Measurements from ENCODE around the gene CD160.

CD160 gene

DNA sequence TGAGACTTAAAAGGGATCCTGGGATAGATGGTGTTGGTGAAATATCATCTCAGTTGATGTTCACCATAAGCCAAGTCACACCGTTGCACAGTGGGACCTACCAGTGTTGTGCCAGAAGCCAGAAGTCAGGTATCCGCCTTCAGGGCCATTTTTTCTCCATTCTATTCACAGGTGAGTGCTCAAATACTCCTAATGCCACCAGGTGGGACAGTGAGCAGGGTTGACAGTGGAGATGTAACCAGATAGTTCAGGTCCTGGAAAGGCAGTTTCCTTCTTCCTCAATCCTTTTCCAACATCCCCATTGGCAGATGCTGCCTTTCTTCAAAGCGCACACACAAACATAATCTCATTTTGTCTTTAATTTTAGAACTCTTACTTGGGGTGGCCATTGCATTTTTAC, 11.6 kb downstream of the CD160 start:
- Histone ChIP-seq H4K8ac (ENCODE audit: low read depth, low read length) (no peak overlapping the region), H3K36me3 (replicated peaks in 1 of 2; ENCODE audit: control insufficient read depth in 2 of 2, insufficient read depth in 2 of 2, low read length in 2 of 2) (no peaks in the 10 kb centered on the region), H3K4me3 (ENCODE audit: low read length in 2 of 2) (no peak overlapping the region), H3K4ac (ENCODE audit: low read length) (no peak overlapping the region), H3K27me3 (ENCODE audit: control insufficient read depth in 3 of 3, insufficient read depth in 3 of 3, low read depth in 1 of 3, low read length in 3 of 3) (no peaks in the 10 kb centered on the region), H3K27ac (replicated peaks; ENCODE audit: low read length) (no peak overlapping the region), H3K79me1 (ENCODE audit: low read depth, low read length) (no peaks in the 10 kb centered on the region), H3K9me3 (replicated peaks in 1 of 2; ENCODE audit: control insufficient read depth in 2 of 2, insufficient read depth in 1 of 2, low read depth in 1 of 2, low read length in 2 of 2) (no peaks in the 10 kb centered on the region), H2BK12ac (ENCODE audit: low read length) (no peak overlapping the region), H3K4me1 (ENCODE audit: control insufficient read depth in 2 of 2, insufficient read depth in 1 of 2, low read depth in 1 of 2, low read length in 2 of 2) (no peaks in the 10 kb centered on the region), H2BK120ac (ENCODE audit: low read depth, low read length) (no peak overlapping the region), H3K9ac (ENCODE audit: low read depth, low read length, poor library complexity) (no peak overlapping the region), H4K91ac (ENCODE audit: low read depth, low read length, poor library complexity) (no peak overlapping the region), H3K14ac (ENCODE audit: low read length) (no peak overlapping the region), H2AFZ (ENCODE audit: low read length) (no peak overlapping the region), H2BK15ac (ENCODE audit: low read length) (no peak overlapping the region), H3K18ac (ENCODE audit: low read length) (no peak overlapping the region), H2AK5ac (ENCODE audit: low read depth, low read length) (no peak overlapping the region), H3K4me2 (ENCODE audit: insufficient read depth, low read length, poor library complexity, severe bottlenecking) (no peak overlapping the region), H3K23ac (ENCODE audit: low read depth, low read length, poor library complexity) (no peak overlapping the region), H2BK5ac (ENCODE audit: low read length) (no peak overlapping the region)
- WGBS, 2 donors (ENCODE audit: extremely low coverage in 2 of 2, insufficient read length in 2 of 2, insufficient replicate concordance in 1 of 2): no CpG with 5 or more reads among the region's 3 CpGs
- DNase-seq (ENCODE audit: low spot score): no peak

DNA sequence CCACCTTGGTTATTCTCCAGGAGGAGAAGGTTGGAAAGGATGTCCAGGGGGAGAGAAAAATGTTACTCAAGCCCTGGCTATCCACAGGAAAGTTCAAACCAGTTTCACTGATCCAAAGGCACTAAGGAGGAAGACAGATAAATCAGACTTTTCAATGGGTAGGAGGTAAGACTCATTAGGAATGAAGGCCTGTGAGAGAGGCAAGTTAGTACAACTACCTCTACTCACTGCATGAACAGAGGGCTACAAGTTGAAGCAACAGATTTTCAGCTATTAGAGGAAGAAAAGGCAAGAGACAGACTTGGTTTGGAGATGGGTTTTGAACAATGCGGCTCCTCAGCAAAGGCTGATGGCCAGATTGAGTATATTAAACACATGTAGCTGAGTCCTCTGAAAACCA, 16.9 kb downstream of the CD160 start:
- Histone ChIP-seq H2BK12ac (ENCODE audit: low read length) (no peak overlapping the region), H2AFZ (ENCODE audit: low read length) (no peak overlapping the region), H3K4ac (ENCODE audit: low read length) (no peak overlapping the region), H2BK5ac (ENCODE audit: low read length) (no peak overlapping the region), H3K4me3 (ENCODE audit: low read length in 2 of 2) (no peak overlapping the region), H2BK15ac (ENCODE audit: low read length) (no peak overlapping the region), H4K8ac (ENCODE audit: low read depth, low read length) (no peak overlapping the region), H3K23ac (ENCODE audit: low read depth, low read length, poor library complexity) (no peak overlapping the region), H2AK5ac (ENCODE audit: low read depth, low read length) (no peak overlapping the region), H3K27ac (replicated peaks; ENCODE audit: low read length) (no peak overlapping the region), H3K18ac (ENCODE audit: low read length) (no peak overlapping the region), H3K9me3 (replicated peaks in 1 of 2; ENCODE audit: control insufficient read depth in 2 of 2, insufficient read depth in 1 of 2, low read depth in 1 of 2, low read length in 2 of 2) (no peaks in the 10 kb centered on the region), H4K91ac (ENCODE audit: low read depth, low read length, poor library complexity) (no peak overlapping the region), H3K27me3 (ENCODE audit: control insufficient read depth in 3 of 3, insufficient read depth in 3 of 3, low read depth in 1 of 3, low read length in 3 of 3) (no peaks in the 10 kb centered on the region), H3K36me3 (replicated peaks in 1 of 2; ENCODE audit: control insufficient read depth in 2 of 2, insufficient read depth in 2 of 2, low read length in 2 of 2) (peaks cover 0 to 2% of the 10 kb centered on the region in 2 donors), H2BK120ac (ENCODE audit: low read depth, low read length) (no peak overlapping the region), H3K4me2 (ENCODE audit: insufficient read depth, low read length, poor library complexity, severe bottlenecking) (no peak overlapping the region), H3K79me1 (ENCODE audit: low read depth, low read length) (no peaks in the 10 kb centered on the region), H3K4me1 (ENCODE audit: control insufficient read depth in 2 of 2, insufficient read depth in 1 of 2, low read depth in 1 of 2, low read length in 2 of 2) (no peaks in the 10 kb centered on the region), H3K9ac (ENCODE audit: low read depth, low read length, poor library complexity) (no peak overlapping the region), H3K14ac (ENCODE audit: low read length) (no peak overlapping the region)
- DNase-seq (ENCODE audit: low spot score): no peak
- no CpG with 5 or more reads among the region's 1 CpG for WGBS, 2 donors (ENCODE audit: extremely low coverage in 2 of 2, insufficient read length in 2 of 2, insufficient replicate concordance in 1 of 2)

DNA sequence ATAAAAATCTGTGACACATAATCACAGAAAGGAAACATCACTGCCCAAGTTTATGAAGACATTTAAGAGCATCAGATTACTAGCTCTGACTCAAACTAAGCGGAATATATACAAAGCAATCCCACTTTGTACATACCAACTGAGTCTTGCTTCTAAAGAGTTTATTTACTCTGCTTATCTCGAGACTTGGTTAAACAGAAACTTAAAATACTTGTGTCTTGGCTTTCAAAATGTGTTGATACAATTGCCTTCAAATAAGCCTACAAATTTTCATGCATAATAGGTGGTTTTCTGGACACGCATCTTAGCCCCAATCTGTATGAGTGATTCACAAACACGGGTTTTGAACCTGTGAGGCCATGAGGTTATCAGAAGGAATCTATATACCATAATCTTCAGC, 21.0 kb downstream of the CD160 start:
- Histone ChIP-seq H3K79me1 (ENCODE audit: low read depth, low read length) (no peaks in the 10 kb centered on the region), H3K4me1 (ENCODE audit: control insufficient read depth in 2 of 2, insufficient read depth in 1 of 2, low read depth in 1 of 2, low read length in 2 of 2) (no peaks in the 10 kb centered on the region), H3K27ac (replicated peaks; ENCODE audit: low read length) (no peak overlapping the region), H4K8ac (ENCODE audit: low read depth, low read length) (no peak overlapping the region), H3K18ac (ENCODE audit: low read length) (no peak overlapping the region), H2BK12ac (ENCODE audit: low read length) (no peak overlapping the region), H2AFZ (ENCODE audit: low read length) (no peak overlapping the region), H3K4me2 (ENCODE audit: insufficient read depth, low read length, poor library complexity, severe bottlenecking) (no peak overlapping the region), H2BK5ac (ENCODE audit: low read length) (no peak overlapping the region), H3K14ac (ENCODE audit: low read length) (no peak overlapping the region), H4K91ac (ENCODE audit: low read depth, low read length, poor library complexity) (no peak overlapping the region), H3K9ac (ENCODE audit: low read depth, low read length, poor library complexity) (no peak overlapping the region), H2BK120ac (ENCODE audit: low read depth, low read length) (no peak overlapping the region), H3K23ac (ENCODE audit: low read depth, low read length, poor library complexity) (no peak overlapping the region), H3K36me3 (replicated peaks in 1 of 2; ENCODE audit: control insufficient read depth in 2 of 2, insufficient read depth in 2 of 2, low read length in 2 of 2) (peaks cover 5 to 38% of the 10 kb centered on the region in 2 donors), H3K4ac (ENCODE audit: low read length) (no peak overlapping the region), H3K9me3 (replicated peaks in 1 of 2; ENCODE audit: control insufficient read depth in 2 of 2, insufficient read depth in 1 of 2, low read depth in 1 of 2, low read length in 2 of 2) (no peaks in the 10 kb centered on the region), H3K4me3 (ENCODE audit: low read length in 2 of 2) (no peak overlapping the region), H3K27me3 (ENCODE audit: control insufficient read depth in 3 of 3, insufficient read depth in 3 of 3, low read depth in 1 of 3, low read length in 3 of 3) (no peaks in the 10 kb centered on the region), H2AK5ac (ENCODE audit: low read depth, low read length) (no peak overlapping the region), H2BK15ac (ENCODE audit: low read length) (no peak overlapping the region)
- no peak for DNase-seq (ENCODE audit: low spot score)
- no CpG with 5 or more reads among the region's 4 CpGs for WGBS, 2 donors (ENCODE audit: extremely low coverage in 2 of 2, insufficient read length in 2 of 2, insufficient replicate concordance in 1 of 2)

DNA sequence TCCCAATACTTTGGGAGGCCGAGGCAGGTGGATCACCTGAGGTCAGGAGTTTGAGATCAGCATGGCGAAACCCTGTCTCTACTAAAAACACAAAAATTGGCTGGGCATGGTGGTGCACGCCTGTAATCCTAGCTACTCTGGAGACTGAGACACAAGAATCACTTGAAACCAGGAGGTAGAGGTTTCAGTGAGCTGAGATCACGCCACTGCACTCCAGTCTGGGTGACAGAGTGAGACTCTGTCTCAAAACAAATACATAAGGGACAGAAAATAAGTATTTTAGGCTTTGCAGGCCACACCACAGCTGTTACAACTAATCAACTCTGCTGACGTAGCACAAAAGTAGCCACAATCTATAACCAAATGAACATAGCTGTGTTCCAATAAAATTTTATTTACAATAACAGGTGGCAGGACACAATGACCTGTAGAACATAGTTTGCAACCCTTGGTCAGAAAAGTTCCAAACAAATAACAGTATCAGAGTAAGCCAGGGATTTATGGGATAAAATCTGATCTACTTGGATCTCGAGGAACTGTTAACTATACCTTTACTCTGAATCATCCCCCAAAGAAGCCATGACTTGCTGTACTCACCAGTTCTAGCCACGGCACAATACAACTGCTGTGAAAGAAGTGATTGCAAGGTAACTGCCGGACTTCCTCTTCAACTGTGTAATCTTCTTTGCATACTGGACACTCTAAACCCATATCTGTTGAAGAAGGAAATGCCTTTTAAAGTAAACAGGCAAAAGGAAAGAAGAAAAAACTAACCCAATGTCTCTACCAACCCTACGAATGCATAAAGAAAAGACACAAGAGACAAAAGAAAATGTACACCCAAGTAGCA, 28.3 kb downstream of the CD160 start:
- H3K4me1 ChIP-seq (ENCODE audit: control insufficient read depth in 2 of 2, insufficient read depth in 1 of 2, low read depth in 1 of 2, low read length in 2 of 2): peaks cover 0 to 4% of the 10 kb centered on the region in 2 donors
- H3K4me3 ChIP-seq (ENCODE audit: low read length in 2 of 2): no peak overlapping the region
- WGBS, 2 donors (ENCODE audit: extremely low coverage in 2 of 2, insufficient read length in 2 of 2, insufficient replicate concordance in 1 of 2): no CpG with 5 or more reads among the region's 9 CpGs
- no peak overlapping the region for H4K91ac ChIP-seq (ENCODE audit: low read depth, low read length, poor library complexity)
- no peak overlapping the region for H2BK15ac ChIP-seq (ENCODE audit: low read length)
- H3K27ac ChIP-seq (replicated peaks; ENCODE audit: low read length): no peak overlapping the region
- H2AFZ ChIP-seq (ENCODE audit: low read length): no peak overlapping the region
- no peak overlapping the region for H2BK120ac ChIP-seq (ENCODE audit: low read depth, low read length)
- no peaks in the 10 kb centered on the region for H3K27me3 ChIP-seq (ENCODE audit: control insufficient read depth in 3 of 3, insufficient read depth in 3 of 3, low read depth in 1 of 3, low read length in 3 of 3)
- peaks cover 0 to 2% of the 10 kb centered on the region in 2 donors for H3K9me3 ChIP-seq (replicated peaks in 1 of 2; ENCODE audit: control insufficient read depth in 2 of 2, insufficient read depth in 1 of 2, low read depth in 1 of 2, low read length in 2 of 2)
- no peak overlapping the region for H4K8ac ChIP-seq (ENCODE audit: low read depth, low read length)
- no peak overlapping the region for H2BK12ac ChIP-seq (ENCODE audit: low read length)
- H3K14ac ChIP-seq (ENCODE audit: low read length): no peak overlapping the region
- H2BK5ac ChIP-seq (ENCODE audit: low read length): no peak overlapping the region
- H3K79me1 ChIP-seq (ENCODE audit: low read depth, low read length): no peaks in the 10 kb centered on the region
- H3K4ac ChIP-seq (ENCODE audit: low read length): no peak overlapping the region
- H3K36me3 ChIP-seq (replicated peaks in 1 of 2; ENCODE audit: control insufficient read depth in 2 of 2, insufficient read depth in 2 of 2, low read length in 2 of 2): peaks cover 13 to 89% of the 10 kb centered on the region in 2 donors
- no peak overlapping the region for H3K23ac ChIP-seq (ENCODE audit: low read depth, low read length, poor library complexity)
- no peak overlapping the region for H3K4me2 ChIP-seq (ENCODE audit: insufficient read depth, low read length, poor library complexity, severe bottlenecking)
- H3K9ac ChIP-seq (ENCODE audit: low read depth, low read length, poor library complexity): no peak overlapping the region
- DNase-seq (ENCODE audit: low spot score): no peak
- H3K18ac ChIP-seq (ENCODE audit: low read length): no peak overlapping the region
- H2AK5ac ChIP-seq (ENCODE audit: low read depth, low read length): no peak overlapping the region
